Breast epithelium (tissue), 3 donors: ENCODE measurements around the gene IPCEF1.

Experiments
- POLR2A ChIP-seq: fragments of 450-650 bp; IDR thresholded peaks from one replicate; pipeline ENCODE4 v1.6.1; 2016; ENCODE audit warnings: antibody characterized with exemption, mild to moderate bottlenecking, moderate library complexity
- POLR2AphosphoS5 ChIP-seq, 3 donors: sonication (generic); formaldehyde crosslinking; IDR thresholded peaks; one replicate each; pipeline ENCODE4 v1.6.1; 2017; ENCODE audit warnings: antibody characterized with exemption in 3 of 3
- TF ChIP-seq, protein P1 (sequence below), 3 donors: fragments of 450-650 bp; IDR thresholded peaks; one replicate each; pipeline ENCODE4 v1.5.1; 2016 to 2017; ENCODE audit warnings: antibody characterized with exemption in 3 of 3, mild to moderate bottlenecking in 3 of 3, moderate library complexity in 3 of 3

DNA sequence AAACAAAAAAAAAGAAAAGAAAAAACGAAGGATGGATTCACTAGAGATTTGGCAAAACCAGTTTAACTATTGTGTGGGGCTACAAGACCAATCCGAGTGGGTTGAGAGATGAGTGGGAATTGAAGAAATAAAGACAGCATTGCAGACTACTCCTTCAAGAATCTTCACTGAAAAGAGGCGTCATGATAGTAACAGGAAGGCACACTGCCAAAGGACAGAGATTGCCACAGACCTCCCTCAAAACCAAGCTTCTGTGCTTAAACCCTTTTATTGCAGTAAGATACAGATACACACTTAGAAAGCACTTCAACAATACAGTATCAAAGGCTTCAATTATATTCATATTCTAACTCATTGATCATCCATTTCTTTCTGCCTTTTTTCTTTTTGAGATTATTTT lies 103.9 kb downstream of the IPCEF1 start:
- TF ChIP-seq POLR2A (no peak), POLR2AphosphoS5 (IDR thresholded peaks at IDR 0.05) (no peak)
- TF ChIP-seq, protein P1, sequence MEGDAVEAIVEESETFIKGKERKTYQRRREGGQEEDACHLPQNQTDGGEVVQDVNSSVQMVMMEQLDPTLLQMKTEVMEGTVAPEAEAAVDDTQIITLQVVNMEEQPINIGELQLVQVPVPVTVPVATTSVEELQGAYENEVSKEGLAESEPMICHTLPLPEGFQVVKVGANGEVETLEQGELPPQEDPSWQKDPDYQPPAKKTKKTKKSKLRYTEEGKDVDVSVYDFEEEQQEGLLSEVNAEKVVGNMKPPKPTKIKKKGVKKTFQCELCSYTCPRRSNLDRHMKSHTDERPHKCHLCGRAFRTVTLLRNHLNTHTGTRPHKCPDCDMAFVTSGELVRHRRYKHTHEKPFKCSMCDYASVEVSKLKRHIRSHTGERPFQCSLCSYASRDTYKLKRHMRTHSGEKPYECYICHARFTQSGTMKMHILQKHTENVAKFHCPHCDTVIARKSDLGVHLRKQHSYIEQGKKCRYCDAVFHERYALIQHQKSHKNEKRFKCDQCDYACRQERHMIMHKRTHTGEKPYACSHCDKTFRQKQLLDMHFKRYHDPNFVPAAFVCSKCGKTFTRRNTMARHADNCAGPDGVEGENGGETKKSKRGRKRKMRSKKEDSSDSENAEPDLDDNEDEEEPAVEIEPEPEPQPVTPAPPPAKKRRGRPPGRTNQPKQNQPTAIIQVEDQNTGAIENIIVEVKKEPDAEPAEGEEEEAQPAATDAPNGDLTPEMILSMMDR (IDR thresholded peaks at IDR 0.05): no peak
